Measurements from ENCODE around the gene IRX1.

Gene IRX1

GRCh38 chr5:3599226-3600105 lies 3.8 kb downstream of the IRX1 start:
- no peak for TF ChIP-seq EZH2phosphoT487 (conservative IDR thresholded peaks at IDR 0.05; ENCODE audit: low read length)
- TF ChIP-seq, protein P1, sequence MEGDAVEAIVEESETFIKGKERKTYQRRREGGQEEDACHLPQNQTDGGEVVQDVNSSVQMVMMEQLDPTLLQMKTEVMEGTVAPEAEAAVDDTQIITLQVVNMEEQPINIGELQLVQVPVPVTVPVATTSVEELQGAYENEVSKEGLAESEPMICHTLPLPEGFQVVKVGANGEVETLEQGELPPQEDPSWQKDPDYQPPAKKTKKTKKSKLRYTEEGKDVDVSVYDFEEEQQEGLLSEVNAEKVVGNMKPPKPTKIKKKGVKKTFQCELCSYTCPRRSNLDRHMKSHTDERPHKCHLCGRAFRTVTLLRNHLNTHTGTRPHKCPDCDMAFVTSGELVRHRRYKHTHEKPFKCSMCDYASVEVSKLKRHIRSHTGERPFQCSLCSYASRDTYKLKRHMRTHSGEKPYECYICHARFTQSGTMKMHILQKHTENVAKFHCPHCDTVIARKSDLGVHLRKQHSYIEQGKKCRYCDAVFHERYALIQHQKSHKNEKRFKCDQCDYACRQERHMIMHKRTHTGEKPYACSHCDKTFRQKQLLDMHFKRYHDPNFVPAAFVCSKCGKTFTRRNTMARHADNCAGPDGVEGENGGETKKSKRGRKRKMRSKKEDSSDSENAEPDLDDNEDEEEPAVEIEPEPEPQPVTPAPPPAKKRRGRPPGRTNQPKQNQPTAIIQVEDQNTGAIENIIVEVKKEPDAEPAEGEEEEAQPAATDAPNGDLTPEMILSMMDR (IDR thresholded peaks at IDR 0.05; ENCODE audit: insufficient read depth, low read length, poor library complexity, severe bottlenecking) = no peak
- H3K9ac ChIP-seq (ENCODE audit: low read length) = no peak overlapping the region
- H3K27me3 ChIP-seq (ENCODE audit: low read length) = no peaks in the 10 kb centered on the region
- H3K4me3 ChIP-seq (ENCODE audit: insufficient read depth, low read length, poor library complexity, severe bottlenecking) = no peak overlapping the region
- H3K27ac ChIP-seq (ENCODE audit: low read depth, low read length) = no peak overlapping the region
- no peaks in the 10 kb centered on the region for H3K9me3 ChIP-seq (ENCODE audit: insufficient read depth, low read length)
- no peaks in the 10 kb centered on the region for H3F3A ChIP-seq (ENCODE audit: insufficient read depth)
- no peaks in the 10 kb centered on the region for H3K36me3 ChIP-seq (ENCODE audit: low read length)
- no peaks in the 10 kb centered on the region for H4K20me1 ChIP-seq (ENCODE audit: low read depth, low read length)
- H3K9me2 ChIP-seq (replicated peaks; ENCODE audit: insufficient read depth, low read length) = no peaks in the 10 kb centered on the region
- H2AFZ ChIP-seq (ENCODE audit: low read depth, low read length, severe bottlenecking) = no peak overlapping the region
- no peaks in the 10 kb centered on the region for H3K79me2 ChIP-seq (ENCODE audit: insufficient read depth, low read length)
- no peak overlapping the region for H3K4me2 ChIP-seq (ENCODE audit: low read depth, low read length, poor library complexity, severe bottlenecking)

DNA sequence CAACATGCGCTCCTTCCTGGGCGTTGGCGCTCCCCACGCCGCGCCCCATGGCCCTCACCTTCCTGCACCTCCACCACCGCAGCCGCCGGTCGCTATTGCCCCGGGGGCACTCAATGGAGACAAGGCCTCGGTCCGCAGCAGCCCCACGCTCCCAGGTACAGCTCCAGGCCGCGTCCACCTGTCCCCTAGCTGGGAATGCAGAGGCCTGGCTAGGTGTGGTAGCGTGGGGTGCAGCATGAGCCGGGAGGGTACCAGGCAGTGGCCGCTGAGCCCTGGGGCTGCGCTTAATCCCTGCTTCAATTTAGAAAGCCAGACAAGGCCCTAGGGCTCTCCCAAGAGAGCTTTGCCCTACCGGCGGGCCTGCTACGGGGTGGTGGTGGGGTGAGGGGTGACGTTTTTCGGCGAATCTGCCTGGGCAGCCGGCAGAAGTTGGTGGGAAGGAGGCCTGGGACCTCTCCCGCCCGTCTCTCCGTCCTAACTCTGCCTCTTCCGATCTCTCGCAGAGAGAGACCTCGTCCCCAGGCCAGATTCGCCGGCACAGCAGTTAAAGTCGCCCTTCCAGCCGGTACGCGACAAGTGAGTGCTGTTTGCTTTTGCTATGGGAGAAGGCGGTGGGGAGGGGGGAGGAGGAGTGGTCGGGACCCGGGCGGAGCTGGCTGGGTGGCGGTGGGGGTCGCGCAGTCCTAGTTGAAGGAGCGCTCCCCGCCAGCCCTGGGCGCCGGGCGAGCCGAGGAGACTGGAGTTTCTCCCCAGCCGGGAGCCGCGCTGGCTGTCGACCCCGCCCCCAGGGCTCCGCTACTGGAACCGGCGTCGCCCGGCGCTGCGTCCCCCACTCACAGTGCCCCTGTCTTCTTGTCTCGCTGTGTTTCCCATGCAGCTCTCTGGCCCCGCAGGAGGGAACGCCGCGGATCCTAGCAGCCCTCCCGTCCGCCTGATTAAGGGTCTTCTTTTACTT lies 4.8 kb downstream of the IRX1 start:
- Histone ChIP-seq H3K9me2 (replicated peaks; ENCODE audit: insufficient read depth, low read length) (no peaks in the 10 kb centered on the region), H2AFZ (ENCODE audit: low read depth, low read length, severe bottlenecking) (no peak overlapping the region), H3K36me3 (ENCODE audit: low read length) (no peaks in the 10 kb centered on the region), H3K27ac (ENCODE audit: low read depth, low read length) (no peak overlapping the region), H3K9me3 (ENCODE audit: insufficient read depth, low read length) (no peaks in the 10 kb centered on the region), H3K79me2 (ENCODE audit: insufficient read depth, low read length) (no peaks in the 10 kb centered on the region), H4K20me1 (ENCODE audit: low read depth, low read length) (no peaks in the 10 kb centered on the region), H3K27me3 (ENCODE audit: low read length) (no peaks in the 10 kb centered on the region), H3K4me3 (ENCODE audit: insufficient read depth, low read length, poor library complexity, severe bottlenecking) (no peak overlapping the region), H3K9ac (ENCODE audit: low read length) (no peak overlapping the region), H3K4me2 (ENCODE audit: low read depth, low read length, poor library complexity, severe bottlenecking) (no peak overlapping the region), H3F3A (ENCODE audit: insufficient read depth) (no peaks in the 10 kb centered on the region)
- no peak for TF ChIP-seq EZH2phosphoT487 (conservative IDR thresholded peaks at IDR 0.05; ENCODE audit: low read length)
- TF ChIP-seq, protein P1 (IDR thresholded peaks at IDR 0.05; ENCODE audit: insufficient read depth, low read length, poor library complexity, severe bottlenecking) = no peak

GRCh38 chr5:3601061-3601710 lies 5.6 kb downstream of the IRX1 start:
- Histone ChIP-seq H3K27ac (ENCODE audit: low read depth, low read length) (no peak overlapping the region), H3K4me3 (ENCODE audit: insufficient read depth, low read length, poor library complexity, severe bottlenecking) (no peak overlapping the region), H3K79me2 (ENCODE audit: insufficient read depth, low read length) (no peaks in the 10 kb centered on the region), H2AFZ (ENCODE audit: low read depth, low read length, severe bottlenecking) (no peak overlapping the region), H3K4me2 (ENCODE audit: low read depth, low read length, poor library complexity, severe bottlenecking) (no peak overlapping the region), H3K9ac (ENCODE audit: low read length) (no peak overlapping the region), H3K36me3 (ENCODE audit: low read length) (no peaks in the 10 kb centered on the region), H3K27me3 (ENCODE audit: low read length) (no peaks in the 10 kb centered on the region), H3K9me2 (replicated peaks; ENCODE audit: insufficient read depth, low read length) (no peaks in the 10 kb centered on the region), H4K20me1 (ENCODE audit: low read depth, low read length) (no peaks in the 10 kb centered on the region), H3F3A (ENCODE audit: insufficient read depth) (no peaks in the 10 kb centered on the region), H3K9me3 (ENCODE audit: insufficient read depth, low read length) (no peaks in the 10 kb centered on the region)
- TF ChIP-seq, protein P1 (IDR thresholded peaks at IDR 0.05; ENCODE audit: insufficient read depth, low read length, poor library complexity, severe bottlenecking) = no peak
- TF ChIP-seq EZH2phosphoT487 (conservative IDR thresholded peaks at IDR 0.05; ENCODE audit: low read length) = no peak
